ENCODE measurements around the gene PGA4.
"Not testable (repeated sequence)": the region's sequence is repeated elsewhere in the genome, so short reads cannot be mapped to it uniquely, and the experiment has no call there.

The PGA4 gene

GRCh38 chr11:61198948-61199523, 23.1 kb upstream of the PGA4 start (continued):
- TF ChIP-seq PRDM10 (tag by site-specific recombination; IDR thresholded peaks at IDR 0.05) (no peak), IKZF3 (tag by site-specific recombination; IDR thresholded peaks at IDR 0.05) (no peak), ZNF280D (tag by site-specific recombination; IDR thresholded peaks at IDR 0.05) (no peak)

- Histone ChIP-seq H3K4me1 (ENCODE audit: control insufficient read depth, insufficient read depth, low read length) (no peaks in the 10 kb centered on the region), H3K36me3 (ENCODE audit: control insufficient read depth in 2 of 2, insufficient read depth in 1 of 2, low read length in 2 of 2) (no peaks in the 10 kb centered on the region), H3K9me3 (ENCODE audit: control insufficient read depth, insufficient read depth, low read depth, low read length) (no peaks in the 10 kb centered on the region), H3K4me3 (ENCODE audit: low read depth, low read length) (no peak overlapping the region), H3K27ac (ENCODE audit: extremely low read depth, low read depth, low read length) (no peak overlapping the region)
- ChIA-PET POLR2A (no interaction called here), CTCF (interaction anchor here (0.6 to 1.4 kb wide), 2 partner anchors 14 to 1391 kb away, joined by 4 read pairs; no protein-coding TSS in a partner anchor)
- TF ChIP-seq TCF7L2 (IDR thresholded peaks at IDR 0.05; ENCODE audit: borderline replicate concordance, low read depth, low read length) (no peak), INSM2 (tag by site-specific recombination; IDR thresholded peaks at IDR 0.05) (no peak), ZSCAN23 (tag by site-specific recombination; IDR thresholded peaks at IDR 0.05) (no peak), ZNF624 (tag by site-specific recombination; IDR thresholded peaks at IDR 0.05) (no peak), ZNF112 (tag by site-specific recombination; IDR thresholded peaks at IDR 0.05) (no peak), MZF1 (tag by site-specific recombination; IDR thresholded peaks at IDR 0.05; ENCODE audit: borderline replicate concordance) (no peak), ZNF146 (tag by site-specific recombination; IDR thresholded peaks at IDR 0.05) (no peak), ZIC2 (tag by site-specific recombination; IDR thresholded peaks at IDR 0.05) (no peak), YY2 (tag by site-specific recombination; IDR thresholded peaks at IDR 0.05) (no peak), PRDM4 (tag by site-specific recombination; IDR thresholded peaks at IDR 0.05) (no peak)
These were observed 20.7 kb upstream of the PGA4 start for GRCh38 chr11:61201476-61201875.

GRCh38 chr11:61202950-61203746, 19.0 kb upstream of the PGA4 start, which contains the start of gene PGA3:
TSS of gene PGA3 (plus strand) at chr11:61203515. CDS start at chr11:61203565, 50 bp downstream.
- H3K9me3 ChIP-seq (ENCODE audit: control insufficient read depth, insufficient read depth, low read depth, low read length); H3K36me3 ChIP-seq (ENCODE audit: control insufficient read depth in 2 of 2, insufficient read depth in 1 of 2, low read length in 2 of 2); POLR2A ChIA-PET; H3K4me3 ChIP-seq (ENCODE audit: low read depth, low read length); H3K4me1 ChIP-seq (ENCODE audit: control insufficient read depth, insufficient read depth, low read length); H3K27ac ChIP-seq (ENCODE audit: extremely low read depth, low read depth, low read length); CTCF ChIA-PET: not testable (repeated sequence)

GRCh38 chr11:61203873-61204272, 18.3 kb upstream of the PGA4 start:
- H3K4me3 ChIP-seq (ENCODE audit: low read depth, low read length); H3K4me1 ChIP-seq (ENCODE audit: control insufficient read depth, insufficient read depth, low read length); H3K36me3 ChIP-seq (ENCODE audit: control insufficient read depth in 2 of 2, insufficient read depth in 1 of 2, low read length in 2 of 2); POLR2A ChIA-PET; CTCF ChIA-PET; H3K9me3 ChIP-seq (ENCODE audit: control insufficient read depth, insufficient read depth, low read depth, low read length); H3K27ac ChIP-seq (ENCODE audit: extremely low read depth, low read depth, low read length): not testable (repeated sequence)

- POLR2A ChIA-PET; H3K4me1 ChIP-seq (ENCODE audit: control insufficient read depth, insufficient read depth, low read length); H3K36me3 ChIP-seq (ENCODE audit: control insufficient read depth in 2 of 2, insufficient read depth in 1 of 2, low read length in 2 of 2); H3K27ac ChIP-seq (ENCODE audit: extremely low read depth, low read depth, low read length); H3K9me3 ChIP-seq (ENCODE audit: control insufficient read depth, insufficient read depth, low read depth, low read length); CTCF ChIA-PET; H3K4me3 ChIP-seq (ENCODE audit: low read depth, low read length): not testable (repeated sequence)
These were observed 17.6 kb upstream of the PGA4 start for GRCh38 chr11:61204502-61205059.
